ENCODE data around the gene CCDC158.

GRCh38 chr4:76459291-76459723, 38.4 kb upstream of the CCDC158 start:
- TF ChIP-seq TP53 (CRISPR knock-in tag; IDR thresholded peaks at IDR 0.05) (no peak), CTCF (IDR thresholded peaks at IDR 0.05) (no peak), CEBPB (IDR thresholded peaks at IDR 0.05) (no peak)

Measured in A549 (cell line).